HG02884 (cell line): ENCODE data around the gene ZBTB37.
"Not testable (repeated sequence)": the region's sequence is repeated elsewhere in the genome, so short reads cannot be mapped to it uniquely, and the experiment has no call there.

Experiments used
- ATAC-seq: cut with Tn5 transposase; IDR thresholded peaks from one replicate; pipeline ENCODE4 v1.9.1; 2021; ENCODE audit warnings: mild to moderate bottlenecking, moderate library complexity; ENCODE audit not compliant: unreplicated experiment

The ZBTB37 gene

DNA sequence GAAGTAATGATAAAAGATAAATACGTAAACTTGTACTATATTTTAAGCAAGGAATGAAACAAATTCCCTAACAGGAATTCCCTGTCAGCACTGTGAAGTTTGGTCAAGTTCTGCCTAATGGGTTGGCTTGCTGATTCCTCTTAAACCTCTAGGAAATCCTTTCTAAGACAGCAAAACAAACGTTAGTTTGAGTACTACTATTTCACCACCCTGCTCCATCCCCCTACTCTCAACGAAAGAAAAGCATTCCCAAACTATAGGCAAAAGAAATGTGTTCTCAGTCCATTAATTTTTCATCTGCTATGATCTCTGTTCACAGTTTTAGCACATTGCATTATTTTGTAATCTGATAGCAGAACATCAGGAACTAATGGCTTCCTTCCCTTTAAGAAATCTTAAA, 32.8 kb downstream of the ZBTB37 start:
- no peak for ATAC-seq

DNA sequence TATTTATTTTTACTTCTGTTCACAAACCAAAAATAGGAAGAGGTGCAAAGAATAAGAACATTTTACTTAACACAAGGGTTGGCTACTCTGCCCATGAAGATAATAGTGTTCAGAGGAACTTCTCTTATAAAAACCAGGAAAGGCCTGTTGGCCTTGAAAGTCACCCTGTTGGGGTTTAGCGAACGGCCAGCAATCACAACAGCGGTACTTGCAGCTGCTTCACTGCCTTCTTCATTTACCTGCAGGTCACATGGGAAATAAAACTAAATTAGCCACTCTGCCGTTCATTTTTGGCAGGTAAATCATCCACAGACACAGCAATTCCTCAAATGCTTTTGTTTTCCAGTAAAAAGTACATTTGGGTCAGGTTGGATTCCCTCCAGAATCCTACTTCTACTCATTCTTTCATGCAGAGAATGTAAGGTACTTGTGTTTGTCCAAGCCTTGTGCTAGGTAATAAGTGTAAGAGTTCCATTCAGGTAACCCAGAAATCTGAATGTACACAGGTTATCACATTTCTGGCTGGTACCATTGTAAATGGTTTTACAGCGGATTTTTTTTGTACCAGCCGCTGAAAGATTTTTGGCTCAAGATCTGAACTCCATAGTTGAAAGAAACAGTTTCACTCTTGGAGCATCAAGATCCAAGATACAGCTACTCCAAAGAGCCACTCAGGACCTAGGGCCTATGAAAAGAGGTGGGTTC, 35.8 kb downstream of the ZBTB37 start:
- no peak for ATAC-seq

DNA sequence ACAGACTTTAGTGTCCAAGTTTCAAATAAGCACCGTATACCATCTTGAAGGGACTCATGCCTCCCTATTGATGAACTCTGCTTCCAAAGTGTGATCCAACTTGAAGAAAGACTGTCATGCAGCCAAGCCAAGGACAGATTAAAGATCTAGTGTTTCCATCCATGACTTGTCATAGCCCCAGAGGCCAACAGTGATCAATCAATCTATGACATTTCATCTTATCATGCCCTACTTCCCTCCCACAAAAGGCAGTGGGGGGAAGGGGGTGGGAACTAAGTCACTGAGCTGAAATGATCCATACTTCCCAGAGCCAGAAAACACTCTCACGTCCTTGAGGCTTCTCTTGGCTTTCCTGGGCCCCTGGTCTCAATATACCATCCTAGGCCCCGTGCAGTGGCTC, 44.9 kb downstream of the ZBTB37 start:
- ATAC-seq = no peak

DNA sequence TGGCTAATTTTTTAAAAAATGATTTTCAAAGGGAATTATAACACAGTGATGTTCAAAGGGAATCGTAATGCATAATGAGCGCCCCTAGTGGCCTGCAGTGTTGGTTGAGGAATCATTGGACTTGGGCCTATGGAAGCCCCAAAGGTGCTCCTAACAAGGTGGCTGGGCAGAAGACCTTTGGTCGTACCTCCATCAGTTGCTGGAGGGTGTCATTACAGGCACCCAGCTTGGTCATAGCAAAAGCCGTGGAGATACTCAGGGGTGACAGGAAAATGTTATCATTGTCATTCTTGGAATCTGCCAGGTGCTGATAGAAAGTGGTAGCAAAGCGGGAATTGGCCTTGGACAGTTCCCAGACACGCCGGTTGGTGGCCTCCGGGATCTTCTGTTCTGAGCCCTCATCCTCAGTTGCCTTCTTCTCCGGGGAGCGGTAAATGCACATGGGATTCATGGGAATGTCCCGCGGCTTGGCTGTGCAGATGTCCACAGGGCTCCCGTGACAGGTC, 46.2 kb downstream of the ZBTB37 start:
- no peak for ATAC-seq

DNA sequence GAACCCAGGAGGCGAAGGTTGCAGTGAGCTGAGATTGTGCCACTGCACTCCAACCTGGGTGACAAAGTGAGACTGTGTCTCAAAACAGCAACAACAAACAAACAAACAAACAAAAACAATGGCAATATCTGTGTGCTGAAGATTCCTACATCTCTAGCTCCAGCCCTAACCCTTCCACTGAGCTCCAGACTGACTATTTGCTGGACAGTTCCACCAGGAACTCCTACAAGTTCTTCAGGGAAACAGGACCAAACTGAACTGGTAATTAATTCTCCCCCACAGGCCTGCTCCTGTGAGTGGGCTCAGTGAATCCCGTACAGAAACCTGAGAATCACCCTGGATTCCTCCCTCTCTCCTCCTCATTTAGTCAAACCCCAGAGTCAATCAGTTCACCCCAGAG, 47.4 kb downstream of the ZBTB37 start:
- ATAC-seq = no peak

DNA sequence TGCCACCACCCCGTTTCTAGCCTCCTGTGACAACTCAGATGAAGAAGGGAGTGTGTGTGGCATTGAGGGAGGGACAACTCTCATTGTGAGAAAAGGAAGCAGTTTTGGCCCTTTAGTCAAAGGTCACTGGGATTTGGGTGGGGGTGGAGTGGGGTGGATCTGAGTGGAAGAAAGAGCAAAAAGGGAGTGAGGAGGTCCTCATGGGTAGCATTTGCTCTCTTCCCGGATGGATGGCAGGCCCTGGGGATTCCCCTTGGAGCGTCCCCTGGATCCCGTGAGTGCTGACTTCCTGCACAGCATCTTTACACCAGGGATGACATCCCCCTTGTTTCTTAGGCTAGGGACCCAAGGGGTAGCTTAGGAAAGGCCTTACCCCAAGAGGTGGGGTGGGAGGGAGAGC, 48.5 kb downstream of the ZBTB37 start:
- no peak for ATAC-seq

DNA sequence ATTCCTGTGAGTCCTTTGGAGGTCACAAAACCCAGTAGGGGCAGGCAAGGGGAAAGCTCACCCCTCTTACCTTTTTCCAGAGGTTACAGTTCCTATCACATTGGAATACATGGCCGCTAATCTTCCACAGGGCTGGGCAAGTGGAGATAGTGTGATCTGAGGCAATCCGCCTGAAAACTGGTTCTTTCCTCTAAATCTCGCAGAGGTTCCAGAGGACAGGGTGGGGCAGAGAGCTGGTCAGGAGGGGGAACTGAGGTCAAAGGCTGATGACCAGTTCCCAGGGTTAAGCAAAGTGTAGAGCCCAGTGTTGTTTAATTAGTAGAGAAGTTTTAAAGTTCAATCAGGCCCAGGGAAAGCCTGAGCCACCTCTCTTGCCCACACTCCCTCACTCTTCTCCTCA, 49.0 kb downstream of the ZBTB37 start, which contains the start of gene SERPINC1:
Gene SERPINC1, minus strand, starts transcription at position 179 of the 400 bp plus-strand sequence. Its CDS starts 68 bp downstream, at position 111.
- no peak for ATAC-seq

DNA sequence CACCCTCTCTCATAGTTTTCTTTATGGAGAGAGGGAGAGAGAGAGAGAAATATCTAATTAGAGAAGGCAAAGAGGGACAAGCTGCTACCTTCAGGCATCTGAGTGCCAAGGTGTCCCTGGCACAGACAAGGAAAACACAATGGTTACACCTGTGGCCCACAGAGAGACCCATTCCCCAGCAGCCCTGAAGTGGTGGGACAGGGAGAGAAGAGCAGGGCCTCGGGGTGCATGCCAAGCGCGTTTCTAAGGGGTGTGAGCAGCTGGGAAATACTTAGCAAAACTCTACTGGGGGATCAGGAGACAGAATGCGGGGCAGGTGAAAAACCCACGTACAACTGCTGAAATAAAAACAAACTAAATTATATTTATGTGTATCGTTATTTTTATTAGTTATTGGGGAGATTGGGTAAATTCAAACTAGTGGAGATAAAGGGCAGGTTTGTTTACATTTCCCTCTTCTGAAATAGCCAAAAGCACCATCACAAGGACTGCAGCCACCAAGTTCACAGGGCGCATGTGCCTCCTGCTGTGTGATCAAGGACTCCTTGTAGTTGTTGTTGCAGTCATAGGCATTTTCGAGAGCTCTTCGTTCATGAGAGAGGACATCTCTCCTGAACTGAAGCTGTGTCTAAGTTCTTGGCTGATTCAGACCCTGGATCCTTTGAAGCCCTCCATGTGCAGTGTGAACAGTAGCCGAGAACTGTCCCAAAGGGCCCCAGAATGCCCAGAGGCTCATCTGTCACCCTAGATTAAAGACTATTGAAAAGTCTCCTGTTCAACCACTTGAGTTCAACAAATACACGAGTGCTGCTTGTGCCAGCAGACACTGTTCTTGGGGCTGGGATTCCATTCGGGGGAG, 49.7 kb downstream of the ZBTB37 start:
- ATAC-seq = no peak

DNA sequence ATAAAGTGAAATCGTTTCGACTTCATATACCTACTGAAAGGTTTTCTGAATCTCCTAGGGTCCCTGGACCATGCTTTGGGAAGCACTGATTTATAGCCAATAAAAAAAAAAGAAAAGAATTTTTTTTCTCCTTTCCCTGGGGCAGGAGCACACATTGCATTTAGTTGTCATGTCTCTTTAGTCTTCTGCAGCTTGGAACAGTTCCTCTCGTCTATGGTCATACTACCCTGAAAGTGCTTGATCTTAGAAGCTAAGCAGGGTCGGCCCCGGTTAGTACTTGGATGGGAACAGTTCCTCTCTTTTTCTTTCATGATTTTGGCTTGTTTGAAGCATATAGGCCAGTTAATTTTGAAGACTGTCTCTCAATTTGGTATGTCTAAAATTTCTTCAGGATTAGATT, 52.7 kb downstream of the ZBTB37 start:
- no peak for ATAC-seq

DNA sequence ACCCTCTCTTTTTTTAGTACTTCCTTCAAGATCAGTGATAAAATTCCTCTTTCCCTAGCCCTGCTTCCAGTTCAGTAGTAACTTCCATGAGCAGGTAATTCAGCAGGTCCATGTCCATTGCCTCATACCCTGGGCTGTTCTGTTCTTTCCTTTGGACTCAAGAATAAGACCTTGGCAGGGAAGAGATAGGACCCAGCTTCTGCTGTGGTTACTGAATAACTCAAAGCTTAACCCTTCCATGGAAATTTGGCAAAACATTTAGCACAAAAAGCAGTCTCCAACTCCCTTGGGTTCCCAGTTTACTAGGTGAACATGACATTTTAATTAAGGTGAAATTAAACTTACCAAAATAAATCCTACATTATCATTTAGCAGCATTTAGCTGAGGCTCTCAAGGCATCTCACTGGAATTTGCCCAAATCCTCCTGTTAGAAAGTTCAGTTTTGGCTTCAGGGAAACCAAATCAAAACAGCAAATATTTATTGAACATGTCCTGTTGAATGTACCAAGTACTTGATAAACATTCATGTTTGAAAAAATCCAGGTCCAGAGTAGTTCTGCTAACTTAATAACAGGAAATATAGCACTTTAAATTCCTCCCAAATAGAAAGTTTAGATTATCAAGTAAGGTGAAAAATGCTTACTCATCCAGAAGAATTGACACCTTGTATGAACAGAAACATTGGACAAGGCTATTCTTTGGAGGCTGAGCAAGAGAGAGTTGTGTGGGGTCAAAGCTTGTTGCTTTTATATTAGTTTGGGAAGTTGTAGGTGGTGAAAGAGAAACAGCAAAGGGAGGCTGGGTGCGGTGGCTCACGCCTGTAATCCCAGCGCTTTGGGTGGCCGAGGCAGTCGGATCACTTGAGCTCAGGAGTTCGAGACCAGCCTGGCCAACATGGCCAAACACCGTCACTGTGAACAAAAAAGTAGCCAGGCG, 57.4 kb downstream of the ZBTB37 start:
- ATAC-seq = no peak

DNA sequence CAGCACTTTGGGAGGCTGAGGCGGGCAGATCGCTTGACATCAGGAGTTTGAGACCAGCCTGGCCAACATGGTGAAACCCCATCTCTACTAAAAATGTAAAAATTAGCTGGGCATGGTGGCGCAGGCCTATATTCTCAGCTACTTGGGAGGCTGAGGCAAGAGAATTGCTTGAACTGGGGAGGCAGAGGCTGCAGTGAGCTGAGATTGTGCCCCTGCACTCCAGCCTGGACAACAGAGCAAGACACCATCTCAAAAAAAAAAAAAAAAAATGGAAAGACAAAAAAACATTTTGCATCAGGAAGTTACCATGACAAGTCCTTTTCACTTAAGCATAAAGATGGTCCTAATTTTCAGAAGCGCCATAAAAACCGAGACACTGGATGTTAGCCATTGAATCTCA, 62.4 kb downstream of the ZBTB37 start:
- not testable (repeated sequence) for ATAC-seq

DNA sequence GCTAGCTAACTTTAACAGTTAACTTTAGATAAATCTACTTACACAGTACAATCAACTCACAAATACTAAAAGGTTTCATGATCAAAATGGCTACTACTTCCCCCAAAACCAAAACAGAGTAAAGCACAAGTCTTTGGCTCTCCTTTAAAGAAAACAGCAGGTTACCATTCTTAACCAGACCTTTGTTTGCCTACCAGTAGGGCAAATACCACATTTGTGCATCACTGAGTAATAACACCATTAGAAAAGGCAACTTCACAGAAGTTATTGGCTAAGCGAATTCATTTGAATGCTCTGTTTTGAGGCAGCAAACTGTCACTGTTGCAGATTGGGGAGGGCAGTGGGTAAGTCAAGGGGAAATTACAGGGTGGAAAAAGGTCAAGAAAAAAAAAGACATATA, 66.3 kb downstream of the ZBTB37 start:
- no peak for ATAC-seq

DNA sequence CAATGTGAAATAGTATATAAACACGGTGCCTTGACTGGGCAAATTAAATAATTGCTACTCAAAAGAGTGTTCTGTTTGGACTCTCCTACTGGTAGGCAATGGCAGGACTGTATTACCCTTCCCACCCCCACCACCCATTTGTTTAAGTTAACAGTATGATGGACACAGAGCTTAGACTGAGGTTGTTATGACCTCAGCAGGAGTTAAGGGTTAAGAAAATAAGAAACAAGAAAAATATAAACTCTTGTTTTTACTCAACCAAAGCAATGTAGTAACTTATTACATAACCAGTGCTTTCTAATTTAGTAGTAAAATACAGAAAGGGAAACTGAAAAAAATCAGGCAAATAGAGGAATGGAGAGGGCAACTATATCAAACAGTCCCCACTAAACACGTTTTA, 68.9 kb downstream of the ZBTB37 start:
- no peak for ATAC-seq

DNA sequence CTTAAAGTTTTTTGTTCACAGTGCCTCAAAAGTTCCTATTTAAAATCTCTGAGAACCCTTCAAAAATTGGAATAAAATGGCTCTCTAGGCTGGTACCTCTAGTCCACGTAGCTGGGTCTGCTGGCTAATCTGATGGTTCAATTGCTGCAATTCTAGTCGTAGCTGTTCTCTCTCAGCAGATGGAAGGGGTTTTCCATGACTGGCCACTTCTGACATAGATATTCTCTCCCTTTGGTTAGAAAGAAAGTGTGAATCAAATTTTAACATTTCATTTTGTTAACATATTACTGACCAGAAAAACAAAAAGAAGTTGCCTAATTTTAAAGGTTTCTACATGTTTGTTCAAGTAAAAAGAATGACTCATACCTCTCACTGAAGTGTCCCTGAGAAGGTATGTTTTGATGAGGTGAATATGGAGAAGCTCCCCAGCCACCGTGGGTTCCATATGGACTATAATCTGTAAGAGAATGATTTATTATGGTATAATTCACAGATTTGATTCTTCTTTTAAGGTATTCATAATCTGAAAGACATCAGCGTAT, 78.3 kb downstream of the ZBTB37 start:
- no peak for ATAC-seq

DNA sequence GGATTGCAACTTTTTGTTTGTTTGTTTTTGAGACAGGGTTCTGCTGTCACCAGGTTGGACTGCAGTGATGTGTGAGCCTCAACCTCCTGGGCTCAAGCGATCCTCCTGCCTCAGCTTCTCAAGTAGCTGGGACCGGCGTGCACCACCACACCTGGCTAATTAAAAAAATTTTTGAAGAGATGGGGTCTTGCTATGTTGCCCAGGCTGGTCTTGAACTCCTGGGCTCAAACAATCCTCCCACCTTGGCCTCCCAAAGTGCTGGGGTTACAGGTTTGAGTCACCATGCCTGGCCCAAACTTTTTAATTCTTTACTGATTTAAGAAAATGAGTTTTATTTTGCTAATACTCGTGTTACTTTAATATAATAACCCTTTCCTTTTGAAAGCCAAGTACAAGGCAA, 80.4 kb downstream of the ZBTB37 start:
- no peak for ATAC-seq
